GM18499 (cell line): Measurements from ENCODE around the gene METTL17.
"Not testable (repeated sequence)": the region's sequence is repeated elsewhere in the genome, so short reads cannot be mapped to it uniquely, and the experiment has no call there.

Source experiments
- ATAC-seq: cut with Tn5 transposase; IDR thresholded peaks from one replicate; pipeline ENCODE4 v1.9.1; 2021; ENCODE audit warnings: moderate number of reproducible peaks; ENCODE audit not compliant: insufficient read depth, unreplicated experiment

The METTL17 gene

DNA sequence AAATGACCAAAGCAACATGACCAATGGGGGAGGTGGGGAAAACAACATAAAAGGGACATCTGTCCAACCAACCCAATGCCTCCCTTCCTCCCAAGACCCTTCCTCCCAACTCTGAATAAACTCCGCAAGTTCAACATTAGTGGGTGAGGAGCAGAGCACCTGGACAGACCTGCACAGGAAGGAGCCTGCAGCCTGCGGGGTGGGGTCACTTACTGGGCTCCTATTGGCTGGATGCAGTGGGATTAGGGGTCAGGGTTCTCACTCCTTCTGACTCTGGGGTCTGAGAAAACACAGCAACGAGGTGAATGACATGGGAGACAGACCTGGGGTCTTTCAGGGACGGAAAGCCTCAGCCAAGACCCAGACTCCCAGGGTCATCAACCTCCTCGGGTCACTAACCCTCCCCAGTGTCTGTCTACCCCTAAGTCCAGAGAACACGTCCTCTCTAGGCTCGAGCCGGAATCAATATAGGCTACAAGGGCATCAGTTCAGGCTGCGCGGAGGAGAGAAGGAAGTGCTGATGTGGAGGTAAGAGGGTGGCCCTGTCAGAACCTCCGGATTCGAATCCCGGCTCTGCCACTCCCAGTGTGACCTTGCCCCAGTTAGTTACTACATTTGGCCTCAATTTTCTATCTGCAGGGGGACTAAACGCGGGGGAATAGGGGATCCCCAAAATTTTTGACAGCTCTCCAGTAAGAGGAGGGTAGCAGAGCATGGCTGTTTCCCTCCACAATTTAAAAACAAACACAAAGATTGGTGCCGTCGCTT, 34.2 kb downstream of the METTL17 start:
- no peak for ATAC-seq

DNA sequence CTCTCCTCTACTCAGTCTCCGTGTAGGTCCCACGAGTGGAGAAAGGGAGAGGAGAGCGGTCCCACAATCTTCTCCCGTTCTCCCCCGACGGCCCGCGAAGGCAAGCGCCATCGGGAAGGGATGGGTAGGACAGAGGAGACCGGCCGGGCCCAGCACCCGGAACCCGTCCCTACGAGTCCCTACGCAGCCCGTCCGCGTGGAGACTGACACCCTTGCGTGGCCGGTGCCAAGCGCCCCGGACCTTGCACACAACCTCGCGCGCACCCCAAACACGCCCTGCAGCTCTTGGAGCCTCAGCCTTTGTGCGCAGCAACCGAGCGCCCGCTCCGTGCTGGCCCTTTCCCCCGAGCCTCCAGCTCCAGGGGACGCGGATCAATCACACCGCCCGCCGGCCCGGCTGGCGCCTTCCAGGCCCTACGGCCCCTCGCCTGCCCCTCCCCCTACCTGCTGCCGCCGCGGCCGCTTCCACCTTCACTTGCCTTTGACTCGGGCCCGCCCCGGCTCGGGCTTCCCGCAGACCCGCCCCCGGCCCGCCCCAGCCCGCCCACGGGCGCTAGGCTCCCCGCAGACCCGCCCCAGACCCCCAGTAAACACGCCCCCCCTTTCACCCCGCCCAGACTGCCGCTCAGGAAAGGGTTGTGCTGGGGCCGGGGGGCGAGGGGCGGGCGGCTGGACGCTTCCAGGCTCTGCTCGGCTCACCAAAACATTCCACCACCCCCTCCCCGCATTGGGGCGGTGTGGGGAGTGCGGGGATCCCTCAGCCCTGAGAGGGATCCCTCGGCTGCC, 35.0 kb downstream of the METTL17 start, which contains the start of gene NDRG2:
TSS of gene NDRG2 (minus strand) at position 477 of the 786 bp plus-strand sequence. CDS start 1,746 bp downstream, outside the sequence.
- no peak for ATAC-seq

DNA sequence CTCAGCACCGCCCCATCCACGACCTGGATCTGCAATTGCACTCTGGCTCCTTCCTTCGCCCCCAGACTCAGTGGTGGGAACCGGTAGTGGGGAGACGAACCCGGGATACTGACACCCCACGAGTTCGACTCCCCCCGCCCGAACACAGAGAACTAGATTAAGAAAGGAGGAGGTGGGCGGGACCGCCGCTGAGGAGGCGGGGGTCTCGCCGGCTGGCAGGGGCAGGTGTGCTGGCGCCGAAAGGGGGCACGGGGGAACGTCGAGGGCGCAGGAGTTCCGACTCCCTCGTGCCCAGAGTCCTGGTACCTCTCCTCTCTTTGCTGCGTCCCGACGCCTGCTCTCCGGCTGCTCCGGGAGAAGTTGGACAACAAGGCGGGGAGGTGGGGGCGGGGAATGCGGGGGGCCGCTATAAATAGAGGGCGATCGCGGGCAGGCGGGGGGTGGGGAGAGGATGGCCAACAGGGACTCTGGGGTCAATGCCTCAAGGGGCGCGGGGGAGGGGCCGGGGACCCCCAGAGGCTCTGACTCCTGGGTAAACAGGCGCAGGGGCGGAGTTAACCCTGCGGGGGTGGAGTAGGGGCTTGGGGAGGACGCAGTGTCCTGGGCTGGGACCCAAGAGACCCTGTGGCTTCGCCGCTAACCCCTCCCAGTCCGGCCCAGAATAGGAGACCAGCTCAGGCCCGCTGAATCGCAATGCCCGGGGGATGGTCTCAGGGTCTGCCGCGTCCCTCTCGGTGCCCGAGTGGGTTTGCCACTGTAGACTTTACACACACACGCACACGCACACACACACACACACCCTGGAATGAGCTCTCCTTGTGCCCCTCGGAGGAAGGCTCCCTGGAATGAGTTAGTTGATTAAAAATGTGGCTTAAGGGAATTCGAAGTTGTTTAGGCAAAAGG, 35.8 kb downstream of the METTL17 start:
- ATAC-seq = no peak

DNA sequence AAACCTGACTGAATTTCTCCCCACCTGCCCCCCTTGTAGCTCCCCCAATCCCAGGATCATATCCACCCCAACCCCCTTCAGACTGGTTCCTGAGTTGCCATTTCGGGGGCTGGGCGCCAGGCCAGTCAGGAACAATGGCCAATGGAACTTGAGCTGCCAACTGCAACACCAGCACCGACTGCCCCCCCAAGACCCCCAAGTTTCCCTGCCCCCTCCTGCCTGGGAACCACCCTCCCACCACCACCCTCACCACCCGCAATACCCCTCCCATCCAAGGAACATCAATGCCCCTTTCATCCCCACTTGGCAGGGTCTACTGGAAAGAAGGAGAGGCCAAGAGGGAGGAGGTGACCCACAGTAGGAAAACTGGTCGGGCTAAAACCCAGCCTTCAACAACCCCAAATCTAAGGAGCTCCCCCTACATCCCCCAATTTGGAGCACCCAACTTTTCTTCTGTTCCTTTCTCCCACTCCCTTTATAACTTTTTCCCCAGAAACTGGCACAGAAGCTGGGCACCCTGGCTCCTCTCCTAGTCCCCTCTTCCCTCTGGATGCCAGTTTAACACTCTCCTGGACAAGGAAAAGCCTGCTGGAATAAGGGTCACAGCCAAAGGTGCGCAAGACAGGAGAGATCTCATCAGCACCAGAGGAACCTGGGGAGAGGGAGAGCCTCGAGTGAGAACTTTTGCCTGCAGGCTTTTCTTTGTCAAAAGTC, 36.7 kb downstream of the METTL17 start:
- no peak for ATAC-seq

DNA sequence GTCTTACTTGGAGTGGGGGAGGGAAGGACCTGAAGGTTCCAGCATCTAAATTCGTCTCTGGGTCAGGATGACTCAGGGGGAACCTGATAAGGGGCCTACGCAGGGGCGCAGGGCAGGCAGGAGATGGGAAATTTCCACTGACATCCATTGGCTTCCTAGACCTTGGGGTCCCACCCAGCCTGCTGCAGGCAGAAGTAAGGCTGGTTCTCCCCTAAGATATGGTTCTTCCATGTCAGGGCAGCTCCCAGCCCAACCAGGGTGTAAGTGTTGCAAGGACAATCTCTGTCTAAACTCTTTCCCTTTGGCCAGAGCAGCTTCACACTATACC, 37.2 kb downstream of the METTL17 start:
- no peak for ATAC-seq

DNA sequence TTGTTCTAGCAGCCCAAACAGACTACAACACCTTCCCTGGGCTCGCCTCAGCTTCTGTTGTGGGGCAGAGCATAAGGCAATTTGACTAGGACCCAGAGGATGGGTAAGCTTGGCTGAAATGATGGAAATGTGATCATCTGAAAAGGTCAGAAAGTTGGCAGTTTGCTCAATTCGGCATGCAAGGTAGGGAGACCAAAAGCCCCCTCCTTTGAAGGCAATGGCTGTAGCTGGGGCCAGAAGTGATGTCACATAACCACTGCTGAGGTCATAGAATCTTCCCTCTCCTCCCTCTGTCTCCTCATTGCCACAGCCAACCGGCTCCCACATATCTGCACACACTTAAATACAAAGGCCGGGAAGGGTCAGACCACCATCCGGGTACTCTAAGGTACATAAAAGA, 40.1 kb downstream of the METTL17 start, which contains the start of gene TPPP2:
TSS of gene TPPP2 (plus strand) at position 301 of the 400 bp plus-strand sequence. CDS start 365 bp downstream, outside the sequence.
- ATAC-seq = no peak

DNA sequence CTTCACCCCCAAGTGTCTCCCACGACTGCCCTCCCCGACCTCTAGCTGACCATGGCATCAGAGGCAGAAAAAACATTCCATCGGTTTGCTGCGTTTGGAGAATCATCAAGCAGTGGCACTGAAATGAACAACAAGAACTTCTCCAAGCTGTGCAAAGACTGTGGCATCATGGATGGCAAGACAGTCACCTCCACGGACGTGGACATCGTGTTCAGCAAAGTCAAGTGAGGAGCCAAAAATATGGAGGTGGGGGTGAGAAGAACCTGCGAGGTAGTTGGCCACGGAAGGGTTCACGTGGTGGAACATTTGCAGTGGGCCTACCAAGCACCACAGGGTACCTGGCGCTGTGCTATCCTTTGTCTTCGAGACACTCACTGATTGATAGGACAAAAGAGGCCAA, 40.8 kb downstream of the METTL17 start:
- ATAC-seq = no peak

DNA sequence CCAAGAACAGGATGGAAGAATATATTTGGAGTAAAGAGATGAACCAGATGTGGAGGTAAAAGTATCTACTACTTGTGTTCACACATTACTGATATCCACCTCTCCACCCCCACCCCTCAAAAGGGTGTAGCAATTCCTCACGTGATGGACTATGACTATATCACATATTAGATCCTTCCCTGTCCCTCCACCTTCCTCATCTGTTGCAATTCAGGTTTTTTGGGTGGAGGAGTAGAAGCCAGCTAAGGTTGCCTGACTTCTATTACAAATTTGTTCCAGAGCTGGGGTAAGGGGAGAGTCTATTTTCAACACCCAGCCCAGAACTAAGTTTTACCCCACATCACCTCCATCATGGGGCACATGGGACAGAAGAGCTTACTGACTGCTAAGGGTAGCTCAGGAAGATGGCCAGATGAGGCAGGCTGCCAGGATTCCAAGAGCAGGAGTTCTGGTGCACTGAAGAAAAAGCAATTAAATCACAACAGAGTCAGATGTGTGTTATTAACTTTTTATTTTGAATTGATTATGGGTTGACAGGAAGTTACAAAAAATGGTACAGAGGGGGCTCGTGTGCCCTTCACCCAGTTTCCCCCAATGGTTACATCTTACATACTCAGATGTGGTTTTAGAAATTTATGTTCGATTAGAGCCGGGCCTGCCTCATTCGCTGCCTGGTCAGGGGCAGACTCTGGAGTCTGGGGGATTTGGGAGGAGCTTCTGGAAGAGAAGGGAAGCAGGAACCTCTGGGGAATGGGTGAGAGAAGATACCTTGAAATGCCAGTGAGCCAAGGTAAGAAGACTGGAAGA, 42.7 kb downstream of the METTL17 start:
- ATAC-seq = no peak

DNA sequence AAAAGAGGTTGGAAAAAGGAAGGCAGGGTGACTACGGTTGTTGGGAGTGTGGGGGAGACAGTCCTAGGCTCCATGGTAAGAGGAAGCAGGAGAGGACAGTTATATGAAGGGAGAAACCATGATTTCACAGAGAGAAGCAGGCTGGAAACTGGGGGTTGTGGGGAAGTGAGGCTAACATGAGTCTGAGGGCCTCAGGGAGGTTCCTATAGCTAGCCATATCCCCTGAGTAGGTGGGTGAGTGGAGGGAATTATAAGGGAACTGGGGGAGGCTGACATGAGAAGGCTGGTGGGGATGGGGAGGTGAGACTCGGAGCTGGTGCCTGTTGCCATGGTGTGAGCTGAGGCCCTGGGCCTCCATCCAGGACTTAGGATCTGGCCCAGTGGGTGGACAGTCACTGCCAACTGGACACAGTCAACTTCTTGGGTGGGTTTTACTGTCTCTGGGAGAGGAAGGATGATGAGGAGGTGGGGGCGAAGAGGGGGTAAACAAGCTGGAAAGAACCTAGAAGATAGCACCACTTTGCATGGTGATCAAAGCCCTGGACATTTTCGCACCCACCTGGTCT, 43.4 kb downstream of the METTL17 start:
- no peak for ATAC-seq

DNA sequence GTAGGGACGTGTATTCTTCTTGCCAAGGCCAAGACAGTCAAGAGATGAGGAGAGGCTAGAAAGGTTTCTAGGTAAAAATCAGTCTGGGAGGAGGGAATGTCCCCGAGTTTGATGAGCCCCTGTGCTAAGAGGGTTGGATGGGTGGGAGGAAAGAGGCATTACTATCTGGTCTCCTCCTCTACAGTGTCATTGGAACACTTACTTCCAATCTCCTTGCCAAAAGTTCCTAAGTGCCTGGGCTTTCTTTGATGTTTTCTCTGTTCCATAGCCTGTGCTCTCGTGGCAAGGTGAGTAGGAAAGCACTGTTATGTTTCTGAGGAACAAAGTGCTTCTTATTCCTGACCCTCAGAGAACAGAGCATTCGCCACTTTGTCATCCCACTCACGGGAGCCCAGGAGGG, 44.9 kb downstream of the METTL17 start, which contains the start of gene RNASE13:
TSS of gene RNASE13 (minus strand) at position 101 of the 400 bp plus-strand sequence. CDS start 519 bp downstream, outside the sequence.
- ATAC-seq = no peak

DNA sequence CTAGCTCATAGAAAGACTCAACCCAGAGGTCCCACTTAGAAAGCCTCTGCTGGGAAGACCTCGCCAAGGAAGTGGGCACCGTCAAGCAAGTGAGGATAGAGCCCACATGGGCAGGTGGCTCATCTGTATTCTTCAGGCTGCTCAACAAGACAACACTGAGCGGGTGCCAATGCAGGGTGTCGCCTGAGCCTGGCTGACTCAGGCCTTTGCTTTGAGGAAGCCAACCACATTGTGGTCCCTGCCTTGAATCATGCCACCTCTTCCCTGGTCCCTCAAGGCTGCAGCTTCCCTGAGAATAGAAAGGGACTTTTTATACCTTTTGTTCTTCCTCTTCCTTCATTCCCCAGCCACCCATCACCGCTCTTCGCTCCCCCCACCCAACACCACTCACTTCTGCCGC, 47.0 kb downstream of the METTL17 start:
- ATAC-seq = no peak

DNA sequence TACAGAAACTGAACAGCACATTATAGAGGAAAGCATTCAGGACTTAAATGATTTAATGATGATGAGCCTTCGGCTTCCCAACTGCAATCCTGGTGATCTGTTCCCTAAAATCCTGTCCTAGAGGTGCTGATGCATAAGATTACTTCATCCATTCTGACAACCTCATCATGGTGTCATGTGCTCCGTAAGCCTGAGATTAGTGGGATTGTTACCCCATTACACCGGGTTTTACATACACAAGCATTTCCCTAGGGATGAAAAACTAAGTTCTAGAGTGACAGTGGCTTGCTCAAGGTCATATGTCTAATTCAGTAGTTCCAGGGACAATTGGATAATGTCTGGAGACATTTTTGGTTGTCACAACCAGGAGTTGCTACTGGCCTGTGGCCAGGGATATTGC, 47.4 kb downstream of the METTL17 start:
- ATAC-seq = no peak

DNA sequence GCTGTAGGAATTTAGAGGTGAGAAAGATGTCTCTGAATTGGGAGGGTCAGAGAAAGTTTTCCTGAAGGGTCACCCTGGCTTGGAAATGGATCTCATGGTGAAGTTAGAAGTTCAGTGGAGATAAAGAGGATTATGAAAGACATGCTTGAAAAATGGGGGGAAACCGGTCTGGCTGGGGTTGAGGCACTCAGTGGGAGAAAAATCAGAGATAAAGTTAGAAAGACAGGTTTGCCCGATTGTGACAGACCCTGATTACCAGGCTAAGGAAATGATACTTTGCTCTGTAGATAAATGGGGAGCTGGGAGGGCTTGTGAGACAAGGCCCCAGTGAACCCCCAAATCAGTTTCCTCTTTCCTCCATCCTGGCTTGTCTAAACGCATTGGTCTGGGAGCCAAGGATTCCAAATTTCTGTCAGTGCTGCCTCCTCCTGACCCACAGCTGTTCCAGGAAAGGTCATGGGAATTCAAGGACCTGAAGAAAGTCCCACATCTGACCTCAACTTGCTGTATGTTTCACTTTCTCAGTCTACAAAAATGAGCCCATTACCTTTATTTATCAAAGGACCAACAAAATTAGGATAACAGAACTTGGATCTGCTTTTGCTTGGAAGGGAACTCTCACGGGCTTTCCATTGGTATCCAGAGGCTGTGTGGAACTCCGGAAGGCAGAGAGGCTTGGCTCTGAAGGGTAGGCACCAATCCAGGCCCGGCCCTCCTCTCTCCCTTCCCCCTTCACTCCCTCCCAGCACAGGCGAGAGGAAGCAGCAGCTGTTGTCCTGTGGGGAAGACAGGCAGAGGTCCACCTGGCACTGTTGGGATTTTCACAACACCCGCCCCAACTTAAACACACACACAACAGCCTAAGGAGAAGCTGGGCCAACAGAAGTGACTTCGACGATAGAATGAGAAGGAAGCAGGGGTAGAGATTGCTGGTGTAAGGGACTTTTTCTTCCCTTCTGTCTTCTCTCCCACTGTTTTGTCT, 49.0 kb downstream of the METTL17 start:
- no peak for ATAC-seq

DNA sequence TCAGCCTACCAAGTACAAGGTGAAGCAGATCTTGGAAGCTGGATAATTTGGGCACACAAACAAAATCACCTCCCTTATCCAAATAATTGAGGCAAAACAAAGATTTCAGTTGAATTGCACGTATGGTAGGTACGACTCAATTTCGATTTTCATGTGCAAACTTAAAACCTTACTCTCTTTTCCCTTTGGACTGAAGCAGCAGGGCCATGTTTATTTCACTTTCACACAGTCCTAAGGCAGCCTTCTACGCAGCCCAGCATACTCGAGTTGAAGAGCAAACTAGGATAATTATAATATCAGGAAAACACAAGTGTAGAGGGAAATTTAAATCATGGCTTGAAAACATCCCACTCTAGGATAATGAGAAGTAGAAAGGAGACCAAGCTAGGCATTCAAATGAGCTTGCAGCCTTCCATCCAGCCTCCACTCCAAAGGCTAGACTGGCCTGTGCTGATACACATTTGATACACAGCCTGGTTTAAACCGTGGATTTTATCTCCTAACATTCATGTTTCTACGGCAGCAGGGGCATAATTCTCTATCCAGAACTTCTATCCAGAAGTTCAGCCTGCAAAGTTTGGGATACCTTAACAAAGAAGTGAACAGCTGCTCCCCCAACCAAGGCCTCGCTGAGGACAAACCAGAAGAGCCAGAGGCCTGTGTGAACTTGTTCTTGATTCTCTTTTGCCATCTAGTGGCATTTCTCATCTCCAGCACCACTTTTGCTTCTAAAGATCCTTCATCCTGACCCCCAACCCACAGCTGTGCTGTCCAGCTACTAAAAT, 50.0 kb downstream of the METTL17 start:
- no peak for ATAC-seq

DNA sequence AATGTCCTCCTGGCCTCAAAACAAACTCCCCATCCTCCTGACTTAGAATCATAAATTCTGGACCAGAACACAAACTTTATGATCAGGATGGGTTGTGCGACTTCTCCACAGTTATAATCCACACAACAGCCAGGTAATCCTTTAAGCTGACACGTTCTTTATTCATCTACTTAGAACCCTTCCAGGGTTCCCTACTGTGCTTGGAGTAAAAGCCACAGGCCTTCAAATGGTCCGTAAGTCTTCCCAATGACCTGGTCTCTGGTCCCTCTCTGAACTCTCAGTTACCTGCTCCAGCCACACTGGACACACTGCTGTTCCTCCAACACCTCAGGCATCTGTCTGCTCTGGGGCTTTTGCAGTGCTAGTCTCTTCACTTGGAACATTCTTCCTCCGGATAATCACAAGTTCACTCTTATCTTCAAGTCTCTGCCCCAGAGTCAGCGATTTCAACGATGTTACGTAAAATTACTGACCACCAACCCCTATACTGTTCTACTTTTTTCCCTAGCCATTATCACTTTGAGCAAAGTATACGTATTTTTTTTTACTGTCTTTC, 50.7 kb downstream of the METTL17 start:
- no peak for ATAC-seq

DNA sequence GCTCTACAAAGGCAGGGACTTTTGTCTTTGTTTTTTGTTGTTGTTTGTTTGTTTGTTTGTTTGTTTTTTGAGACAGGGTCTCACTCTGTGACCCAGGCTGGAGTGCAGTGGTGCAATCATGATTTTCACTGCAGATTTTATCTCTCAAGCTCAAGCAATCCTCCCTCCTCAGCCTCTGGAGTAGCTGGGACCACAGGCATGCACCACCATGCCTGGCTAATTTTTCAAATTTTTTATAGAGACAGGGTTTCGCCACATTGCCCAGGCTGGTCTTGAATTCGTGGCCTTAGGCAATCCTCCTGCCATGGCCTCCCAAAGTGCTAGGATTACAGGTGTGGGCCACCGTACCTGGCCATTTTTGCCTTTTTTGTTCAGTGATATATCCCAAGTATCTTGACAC, 51.2 kb downstream of the METTL17 start:
- not testable (repeated sequence) for ATAC-seq
